Cortex of kidney (tissue), 1 donor: ENCODE data around the gene LAMA2.

Experiments used
- DNase-seq: peaks from one replicate; lab custom pipeline; 2025; lab: John Stamatoyannopoulos, UW

LAMA2 gene

DNA sequence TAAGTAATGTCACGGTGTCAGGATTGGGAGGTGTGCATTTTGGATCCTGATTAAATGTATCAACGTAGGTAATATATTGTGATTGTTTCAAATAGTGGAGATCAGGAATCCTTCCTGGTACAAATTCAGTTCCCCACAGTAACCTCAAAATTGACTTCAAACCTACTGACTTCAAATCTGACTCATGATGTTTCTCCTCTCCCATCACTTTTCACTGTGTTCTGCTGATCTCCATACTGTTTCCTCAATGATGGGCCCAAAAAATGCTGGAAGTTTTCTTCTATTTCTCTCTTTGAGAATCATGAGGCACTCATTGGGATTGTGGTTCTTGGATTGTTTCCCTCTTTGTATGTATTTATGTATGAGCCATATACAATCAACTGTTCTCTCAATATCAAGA lies 35.9 kb downstream of the LAMA2 start:
- DNase-seq, result no peak

GRCh38 chr6:128919412-128920180 lies 36.7 kb downstream of the LAMA2 start:
- no peak for DNase-seq

- no peak for DNase-seq
Measured at GRCh38 chr6:128925765-128926164, 42.8 kb downstream of the LAMA2 start.

DNA sequence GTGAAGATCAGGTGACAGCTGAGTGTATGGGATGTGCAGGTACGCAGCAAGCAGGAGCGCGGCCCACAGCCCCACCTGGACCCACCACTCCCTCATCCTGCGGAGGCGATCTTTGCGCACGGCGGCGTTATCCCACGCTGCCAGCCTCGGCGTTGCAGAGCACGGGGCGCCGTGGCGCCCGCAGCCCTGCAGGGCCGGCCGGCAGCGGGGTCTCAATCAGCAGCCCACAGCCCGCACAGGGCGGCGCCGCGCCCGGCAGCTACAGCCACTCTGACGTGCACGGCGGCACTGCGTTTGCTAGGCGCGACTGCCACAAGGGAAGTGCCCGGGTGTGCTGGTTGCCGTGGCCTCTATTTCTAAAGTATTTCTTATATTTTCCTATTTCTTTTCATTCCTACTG lies 46.9 kb downstream of the LAMA2 start:
- DNase-seq, result no peak

DNA sequence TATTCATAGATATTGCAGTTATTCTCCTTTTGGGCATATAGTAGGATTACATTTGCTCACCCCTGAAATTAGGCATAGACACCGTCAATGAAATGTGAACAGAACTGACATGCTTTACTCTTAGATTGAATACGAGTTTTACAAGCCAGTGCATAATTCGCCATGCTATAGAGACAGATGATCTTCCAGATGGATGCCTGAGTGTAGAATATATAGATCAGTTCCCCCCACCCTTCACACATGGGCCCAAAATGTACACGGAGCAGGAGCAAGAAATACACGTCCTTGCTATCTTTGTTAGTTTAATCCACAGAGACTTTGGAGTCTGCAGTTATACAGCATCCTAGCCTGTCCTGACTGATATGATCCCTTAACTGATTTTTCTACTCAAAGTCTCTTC lies 47.4 kb downstream of the LAMA2 start:
- DNase-seq, result no peak

DNA sequence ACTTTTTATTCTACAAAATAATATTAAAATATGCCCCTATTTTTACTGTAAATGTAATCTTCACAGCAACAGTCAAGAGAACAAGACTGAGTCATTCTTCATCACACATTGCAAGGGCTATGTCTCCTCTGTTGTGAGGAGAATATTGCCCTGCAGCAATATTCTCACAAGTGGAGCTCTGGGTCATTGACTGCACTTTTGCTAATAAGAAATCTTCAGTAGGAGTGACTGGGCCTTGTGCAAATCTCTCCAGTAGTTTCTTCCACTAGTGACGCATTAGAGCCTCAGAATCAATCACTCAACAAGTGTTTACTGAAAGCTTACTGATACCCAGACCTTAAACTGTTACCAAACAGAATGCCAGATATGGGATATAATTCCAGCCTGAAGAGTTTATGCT lies 49.1 kb downstream of the LAMA2 start:
- DNase-seq, result no peak

- DNase-seq, result no peak
Measured at GRCh38 chr6:128950864-128951263, 67.9 kb downstream of the LAMA2 start.

DNA sequence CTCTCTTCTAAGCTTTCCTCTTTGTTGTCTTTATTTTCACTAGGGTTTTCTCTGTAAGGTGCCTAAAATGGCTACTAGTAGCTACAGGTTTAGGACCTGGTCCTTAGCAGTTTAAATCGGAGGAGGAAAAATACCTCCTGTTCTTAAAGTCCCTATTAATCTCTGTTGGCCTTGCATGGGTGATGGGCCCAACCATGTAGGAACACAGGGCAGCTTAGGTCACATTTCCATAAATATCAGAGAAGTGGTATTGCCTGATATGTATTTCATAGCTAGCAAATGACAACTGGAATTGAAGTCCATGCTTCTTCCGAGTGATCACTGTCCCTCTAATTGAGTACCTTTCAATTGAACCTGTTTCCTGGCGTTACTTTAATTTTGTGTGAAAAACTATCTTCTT lies 70.0 kb downstream of the LAMA2 start:
- DNase-seq, result no peak

DNA sequence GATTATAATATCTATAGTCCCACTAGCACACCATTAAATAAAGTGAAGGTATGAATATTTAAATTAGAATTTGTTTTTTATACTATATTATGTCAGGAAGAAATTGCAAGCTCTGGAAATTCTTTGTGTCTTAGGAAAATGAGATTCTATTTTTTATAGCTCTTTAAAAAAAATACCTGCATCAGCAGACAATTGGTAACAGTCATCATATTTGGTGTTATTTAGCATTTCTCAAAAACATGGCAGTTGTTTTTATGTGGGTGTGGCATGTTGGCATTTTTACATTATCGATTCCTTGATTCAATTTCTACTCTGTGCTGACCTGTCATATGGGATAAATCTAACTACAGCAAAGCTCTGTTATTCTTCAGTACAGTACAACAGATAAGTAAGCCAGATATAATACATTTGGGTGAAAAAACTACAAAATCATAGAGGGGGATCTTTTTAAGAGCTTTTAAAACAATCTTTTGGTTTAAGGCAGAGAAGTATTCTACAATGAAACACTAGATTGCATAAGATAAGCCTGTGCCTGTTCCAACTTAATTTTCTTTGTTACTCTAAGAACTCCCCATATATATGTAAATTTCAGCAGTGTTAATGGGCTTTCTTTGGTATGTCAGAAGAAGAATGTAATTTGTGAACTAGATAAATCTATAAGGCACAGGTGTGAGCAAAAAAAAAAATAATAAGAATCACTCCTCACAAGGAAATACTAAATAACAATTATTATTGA lies 71.5 kb downstream of the LAMA2 start:
- DNase-seq, result no peak

DNA sequence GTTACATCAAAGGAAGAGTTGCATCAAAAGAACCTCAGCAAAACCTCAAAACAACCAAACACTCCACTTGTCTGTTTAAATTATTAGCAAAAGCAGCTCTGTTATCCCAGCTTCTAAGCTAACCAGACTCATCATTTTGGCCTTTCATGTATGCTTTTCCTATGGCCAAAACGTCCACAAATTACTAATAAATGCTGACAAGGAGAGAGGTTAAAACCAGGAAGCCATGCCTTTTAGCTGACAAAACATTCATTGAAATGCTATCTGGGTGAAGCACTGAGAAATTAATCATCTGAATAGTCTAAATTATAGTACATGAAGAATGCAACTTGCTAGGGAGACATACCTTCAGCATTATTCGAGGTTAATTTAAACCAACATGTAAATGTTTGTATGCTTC lies 80.6 kb downstream of the LAMA2 start:
- DNase-seq, result no peak

- no peak for DNase-seq
Measured at GRCh38 chr6:128964233-128964755, 81.4 kb downstream of the LAMA2 start.

- no peak for DNase-seq
Measured at GRCh38 chr6:128964771-128965170, 81.8 kb downstream of the LAMA2 start.

DNA sequence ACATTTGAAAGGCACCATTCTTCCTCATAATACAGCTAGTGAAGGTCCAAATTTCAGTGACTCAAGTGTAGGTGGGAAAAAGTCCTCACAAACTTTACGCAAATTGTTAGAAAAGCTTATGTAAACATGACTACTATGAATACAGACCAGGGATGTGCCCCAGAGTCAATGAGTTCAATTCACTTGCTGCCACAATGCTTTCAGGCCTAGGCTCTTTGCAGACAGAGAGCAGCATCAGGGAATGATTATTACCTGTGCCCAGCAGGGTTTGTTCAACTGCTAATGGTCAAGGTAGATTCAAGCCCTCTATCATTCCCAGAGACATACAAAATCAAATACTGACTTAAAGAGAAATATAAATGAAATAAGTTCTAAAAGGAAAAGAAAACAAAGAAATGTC lies 84.0 kb downstream of the LAMA2 start:
- DNase-seq, result no peak

DNA sequence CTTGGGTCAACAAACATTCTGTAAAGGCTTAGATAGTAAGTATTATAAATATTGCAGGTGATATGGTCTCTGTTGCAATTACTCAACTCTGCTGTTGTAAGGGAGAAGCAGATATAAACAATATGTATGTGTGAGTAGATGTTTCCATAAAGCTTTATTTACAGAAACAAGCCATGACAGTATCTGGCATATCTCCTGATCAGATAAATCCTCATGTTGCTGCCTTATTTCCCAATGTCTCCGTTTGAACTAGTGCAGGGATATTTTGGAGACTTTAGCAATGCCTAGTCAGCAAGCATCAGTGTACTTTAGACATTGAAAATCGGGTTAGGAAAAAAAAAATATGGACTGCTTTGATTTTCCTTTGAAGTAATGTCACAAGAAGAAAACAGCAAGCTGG lies 96.1 kb downstream of the LAMA2 start:
- DNase-seq, result no peak

GRCh38 chr6:128981716-128982115 lies 98.8 kb downstream of the LAMA2 start:
- no peak for DNase-seq

DNA sequence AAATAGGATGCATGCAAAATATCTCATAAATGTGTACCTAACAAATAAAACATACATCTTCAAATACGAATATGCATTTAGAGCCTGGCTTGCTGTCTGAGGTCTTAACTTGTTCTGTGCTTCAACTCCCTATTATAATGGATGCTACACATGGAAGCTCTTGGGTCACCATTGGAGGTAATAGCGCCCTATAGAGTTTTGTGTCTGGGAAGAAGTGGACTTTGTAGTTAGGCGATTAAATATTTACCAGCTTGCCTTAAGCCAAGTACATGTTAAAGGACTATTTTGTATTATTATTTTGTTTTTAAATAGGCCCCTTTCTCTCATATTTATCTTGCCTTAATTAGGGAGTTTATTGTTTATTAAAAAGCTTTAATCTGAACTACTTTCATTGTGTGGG lies 107.4 kb downstream of the LAMA2 start:
- DNase-seq, result no peak

DNA sequence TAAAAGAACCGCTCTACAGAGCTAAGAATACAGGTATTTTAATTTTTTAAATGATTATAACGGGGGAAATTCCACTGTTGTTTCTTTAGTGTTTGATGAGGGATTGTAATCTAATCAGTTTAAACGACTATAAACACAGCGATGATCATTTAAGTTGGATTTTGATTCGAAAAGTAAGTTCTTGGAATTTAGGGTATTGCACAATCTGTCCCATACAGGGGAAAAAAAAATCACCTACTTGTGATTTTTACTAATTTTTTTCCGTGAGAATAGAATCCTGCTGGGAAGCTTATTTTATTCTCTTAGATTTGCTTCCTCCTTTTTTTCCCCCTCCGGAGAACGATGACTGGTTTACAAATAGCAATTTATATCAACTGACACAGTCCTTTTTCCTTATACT lies 108.0 kb downstream of the LAMA2 start:
- DNase-seq, result no peak

- no peak for DNase-seq
Measured at GRCh38 chr6:128993166-128993565, 110.2 kb downstream of the LAMA2 start.

DNA sequence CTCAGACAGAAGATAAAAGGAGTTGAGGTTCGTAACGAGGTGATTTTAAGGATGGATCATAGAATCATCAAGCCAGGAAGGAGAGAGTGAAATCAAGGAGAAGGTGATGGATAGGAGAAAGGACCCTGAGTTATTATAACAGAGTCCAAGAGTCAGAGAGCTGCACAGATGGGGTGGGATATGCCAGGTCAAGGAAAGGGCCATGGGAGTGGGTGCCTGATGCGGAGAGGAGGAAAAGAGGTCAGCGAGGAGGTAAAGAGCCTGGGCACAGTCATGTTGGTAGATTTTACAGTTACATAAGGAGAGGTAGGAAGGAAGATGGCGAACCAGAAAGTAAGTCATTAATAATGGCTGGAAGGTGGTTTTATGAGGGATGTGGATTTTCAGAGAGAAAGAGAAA lies 114.9 kb downstream of the LAMA2 start:
- DNase-seq, result no peak

GRCh38 chr6:129006724-129007514 lies 124.0 kb downstream of the LAMA2 start:
- DNase-seq, result no peak

DNA sequence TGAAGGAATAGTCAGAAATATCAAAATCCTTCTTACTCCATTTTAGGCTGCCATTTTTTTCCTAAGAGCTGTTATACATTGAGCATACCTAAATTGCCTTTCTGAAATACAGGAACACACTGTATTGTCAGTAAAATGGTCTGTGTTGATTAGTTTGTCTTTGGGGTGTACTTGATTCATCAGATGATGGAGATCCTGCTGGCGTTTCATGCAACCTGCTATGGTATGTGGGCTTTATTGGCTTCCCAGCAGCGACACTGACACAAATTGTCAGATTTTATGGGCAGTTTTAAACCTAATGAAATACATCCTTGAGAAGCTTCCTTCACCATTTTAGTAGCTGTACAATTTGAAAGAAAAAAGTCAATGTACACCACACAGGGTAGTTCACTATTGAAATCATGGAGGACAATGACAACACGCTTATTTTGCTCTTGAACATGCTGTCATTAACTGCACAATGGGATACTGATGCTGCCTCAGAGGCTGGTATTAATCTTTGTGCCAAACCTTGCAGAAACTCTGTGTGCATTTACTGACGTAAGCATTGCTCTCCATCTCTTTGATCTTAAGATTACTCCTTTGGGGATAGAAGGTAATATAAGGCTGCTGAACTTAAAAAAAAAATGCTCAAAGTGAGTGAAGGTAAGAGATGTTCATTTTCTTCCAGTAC lies 124.9 kb downstream of the LAMA2 start:
- DNase-seq, result no peak

DNA sequence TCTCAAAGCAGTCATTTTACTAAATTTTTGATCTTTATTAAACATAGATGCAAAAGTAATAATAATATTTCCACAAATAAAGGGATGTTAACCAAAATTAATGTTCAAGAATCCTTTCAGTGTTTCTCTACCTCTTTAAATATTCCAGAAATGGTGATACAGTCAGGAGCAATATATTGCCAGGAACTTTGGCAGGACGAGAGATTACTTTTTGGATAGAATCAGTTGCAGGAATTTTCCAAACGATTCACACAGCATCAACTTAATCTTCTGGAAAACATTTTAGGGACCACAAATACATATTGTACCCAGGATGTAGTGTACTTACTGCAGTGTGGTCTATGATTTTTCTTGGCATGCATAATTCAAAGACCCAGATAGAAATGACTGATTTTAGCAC lies 125.7 kb downstream of the LAMA2 start:
- no peak for DNase-seq
